HFFc6 (cell line): ENCODE measurements around the gene ZNF578. TPM values are rescaled to one million over a fixed set of nuclear protein-coding genes. Genes with fewer than 3 reads are reported as not detected.
"Not testable (repeated sequence)": the region's sequence is repeated elsewhere in the genome, so short reads cannot be mapped to it uniquely, and the experiment has no call there.

Experiments
- DNase-seq: peaks from one replicate; pipeline ENCODE4 v3.0.0-alpha.2; 2018
- H3K27ac Mint-ChIP-seq: 2 replicates; pipeline ENCODE4 v1.8.0; 2020; ENCODE audit warnings: mild to moderate bottlenecking, mixed read lengths
- H3K27me3 Mint-ChIP-seq: 2 replicates; pipeline ENCODE4 v1.8.0; 2021; ENCODE audit warnings: mild to moderate bottlenecking, moderate library complexity, mixed read lengths; ENCODE audit not compliant: insufficient read depth
- H3K36me3 Mint-ChIP-seq: 2 replicates; pipeline ENCODE4 v1.8.0; 2021; ENCODE audit warnings: low read depth, mixed read lengths
- H3K4me1 Mint-ChIP-seq: 2 replicates; pipeline ENCODE4 v1.8.0; 2020; ENCODE audit warnings: low read depth, mixed read lengths
- H3K4me3 Mint-ChIP-seq: 2 replicates; pipeline ENCODE4 v1.8.0; 2020; ENCODE audit warnings: mild to moderate bottlenecking, moderate library complexity, mixed read lengths
- H3K9me3 Mint-ChIP-seq: 2 replicates; pipeline ENCODE4 v1.8.0; 2020; ENCODE audit warnings: mild to moderate bottlenecking, mixed read lengths
- total RNA-seq, 6 experiments: library from RNA; stranded (reverse); fragmentation: NEBNext Ultra II Directional; extraction: Animal tissue kit (Norgen Biotek cat#: 25700); gene quantifications; 2 replicates in 1 of 6; 3 replicates in 5 of 6; pipeline ENCODE4 v1.2.3, GENCODE V29; 2021
- TF ChIP-seq, protein P1 (sequence below): fragments of 200-600 bp; sonication (generic); IDR thresholded peaks from 2 replicates; pipeline ENCODE4 v1.5.0; 2021; ENCODE audit warnings: antibody characterized with exemption, mild to moderate bottlenecking

The ZNF578 gene
- total RNA-seq, 6 experiments from 2014 or later = 0.94 to 1.4 (median 1.0) TPM

DNA sequence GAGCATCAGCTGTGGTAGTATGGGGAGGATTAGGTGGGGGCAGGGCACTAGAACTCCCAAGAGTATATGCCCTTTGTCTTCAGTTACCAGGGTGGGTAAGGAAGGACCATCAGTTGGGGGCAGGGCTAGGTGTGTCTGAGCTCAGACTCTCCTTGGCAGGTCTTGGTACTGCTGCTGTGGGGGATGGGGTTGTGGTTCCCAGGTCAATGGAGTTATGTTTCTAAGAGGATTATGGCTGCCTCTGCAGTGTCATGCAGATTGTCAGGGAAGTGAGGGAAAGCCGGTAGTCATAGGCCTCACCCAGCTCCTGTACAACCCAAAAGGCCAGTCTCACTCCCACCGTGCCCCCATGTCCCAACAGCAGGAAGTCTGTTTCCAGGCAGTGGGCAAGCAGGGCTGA lies 8.8 kb upstream of the ZNF578 start:
- no peak overlapping the region for H3K4me3 Mint-ChIP-seq
- H3K9me3 Mint-ChIP-seq = peaks cover 74% of the 10 kb centered on the region

GRCh38 chr19:52451241-52451640 lies 2.1 kb upstream of the ZNF578 start:
- no peaks in the 10 kb centered on the region; the same call in 1 of the 2 replicates for H3K27me3 Mint-ChIP-seq
- TF ChIP-seq, protein P1, sequence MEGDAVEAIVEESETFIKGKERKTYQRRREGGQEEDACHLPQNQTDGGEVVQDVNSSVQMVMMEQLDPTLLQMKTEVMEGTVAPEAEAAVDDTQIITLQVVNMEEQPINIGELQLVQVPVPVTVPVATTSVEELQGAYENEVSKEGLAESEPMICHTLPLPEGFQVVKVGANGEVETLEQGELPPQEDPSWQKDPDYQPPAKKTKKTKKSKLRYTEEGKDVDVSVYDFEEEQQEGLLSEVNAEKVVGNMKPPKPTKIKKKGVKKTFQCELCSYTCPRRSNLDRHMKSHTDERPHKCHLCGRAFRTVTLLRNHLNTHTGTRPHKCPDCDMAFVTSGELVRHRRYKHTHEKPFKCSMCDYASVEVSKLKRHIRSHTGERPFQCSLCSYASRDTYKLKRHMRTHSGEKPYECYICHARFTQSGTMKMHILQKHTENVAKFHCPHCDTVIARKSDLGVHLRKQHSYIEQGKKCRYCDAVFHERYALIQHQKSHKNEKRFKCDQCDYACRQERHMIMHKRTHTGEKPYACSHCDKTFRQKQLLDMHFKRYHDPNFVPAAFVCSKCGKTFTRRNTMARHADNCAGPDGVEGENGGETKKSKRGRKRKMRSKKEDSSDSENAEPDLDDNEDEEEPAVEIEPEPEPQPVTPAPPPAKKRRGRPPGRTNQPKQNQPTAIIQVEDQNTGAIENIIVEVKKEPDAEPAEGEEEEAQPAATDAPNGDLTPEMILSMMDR = no peak
- no peak for DNase-seq
- peaks cover 11% of the 10 kb centered on the region for H3K4me1 Mint-ChIP-seq
- H3K27ac Mint-ChIP-seq = no peak overlapping the region
- peaks cover 77% of the 10 kb centered on the region for H3K9me3 Mint-ChIP-seq
- H3K36me3 Mint-ChIP-seq = peaks cover 44% of the 10 kb centered on the region
- no peak overlapping the region for H3K4me3 Mint-ChIP-seq

More for the DNA sequence above, 8.8 kb upstream of the ZNF578 start:
- H3K27me3 Mint-ChIP-seq = no peaks in the 10 kb centered on the region
- no peaks in the 10 kb centered on the region for H3K4me1 Mint-ChIP-seq
- TF ChIP-seq, protein P1 = no peak
- no peak for DNase-seq
- no peak overlapping the region for H3K27ac Mint-ChIP-seq
- peaks cover 12% of the 10 kb centered on the region; the same call in 1 of the 2 replicates for H3K36me3 Mint-ChIP-seq

DNA sequence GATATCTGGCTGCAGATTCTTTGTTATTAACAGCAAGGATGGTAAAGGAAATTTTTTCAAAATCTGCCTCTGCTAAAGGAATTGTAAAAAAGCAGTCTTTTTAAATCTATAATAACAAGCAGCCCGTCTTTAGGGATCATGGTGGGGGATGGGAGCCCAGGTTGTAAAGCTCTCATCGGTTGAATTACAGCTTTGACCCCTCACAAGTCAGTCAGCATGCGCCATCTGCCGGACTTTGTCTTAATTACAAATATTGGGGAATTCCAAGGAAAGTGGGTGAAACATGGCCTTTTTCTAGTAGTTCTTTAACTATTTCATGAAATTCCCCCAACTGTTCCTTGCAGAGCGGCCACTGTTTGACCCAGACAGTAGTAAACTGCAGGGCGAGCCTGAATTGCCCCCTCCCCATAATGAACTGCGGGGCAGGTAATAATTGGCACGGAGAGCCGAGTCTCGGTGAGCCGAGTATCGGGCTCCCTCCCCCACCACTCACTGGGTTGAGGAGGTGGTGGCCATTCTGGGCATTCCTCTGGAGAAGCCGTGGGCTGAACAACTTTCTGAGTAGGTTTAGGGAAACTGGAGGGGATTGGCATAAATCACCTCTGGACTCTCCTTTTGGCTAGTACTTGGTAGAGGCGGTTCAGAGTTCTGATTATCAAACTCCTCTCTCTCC lies 11.6 kb downstream of the ZNF578 start:
- no peaks in the 10 kb centered on the region; the same call in none of the 2 replicates for H3K27me3 Mint-ChIP-seq
- TF ChIP-seq, protein P1 = no peak
- no peaks in the 10 kb centered on the region for H3K4me1 Mint-ChIP-seq
- H3K36me3 Mint-ChIP-seq = peaks cover 43% of the 10 kb centered on the region
- no peak overlapping the region for H3K27ac Mint-ChIP-seq
- no peak overlapping the region for H3K4me3 Mint-ChIP-seq
- H3K9me3 Mint-ChIP-seq = peaks cover 91% of the 10 kb centered on the region
- no peak for DNase-seq

GRCh38 chr19:52473655-52474350 lies 20.4 kb downstream of the ZNF578 start:
- Mint-ChIP-seq H3K9me3 (peaks cover 96% of the 10 kb centered on the region), H3K36me3 (peaks cover 59% of the 10 kb centered on the region), H3K27me3 (no peaks in the 10 kb centered on the region; the same call in 1 of the 2 replicates), H3K4me1 (no peaks in the 10 kb centered on the region), H3K4me3 (no peak overlapping the region), H3K27ac (no peak overlapping the region)
- TF ChIP-seq, protein P1 = no peak
- DNase-seq = no peak

DNA sequence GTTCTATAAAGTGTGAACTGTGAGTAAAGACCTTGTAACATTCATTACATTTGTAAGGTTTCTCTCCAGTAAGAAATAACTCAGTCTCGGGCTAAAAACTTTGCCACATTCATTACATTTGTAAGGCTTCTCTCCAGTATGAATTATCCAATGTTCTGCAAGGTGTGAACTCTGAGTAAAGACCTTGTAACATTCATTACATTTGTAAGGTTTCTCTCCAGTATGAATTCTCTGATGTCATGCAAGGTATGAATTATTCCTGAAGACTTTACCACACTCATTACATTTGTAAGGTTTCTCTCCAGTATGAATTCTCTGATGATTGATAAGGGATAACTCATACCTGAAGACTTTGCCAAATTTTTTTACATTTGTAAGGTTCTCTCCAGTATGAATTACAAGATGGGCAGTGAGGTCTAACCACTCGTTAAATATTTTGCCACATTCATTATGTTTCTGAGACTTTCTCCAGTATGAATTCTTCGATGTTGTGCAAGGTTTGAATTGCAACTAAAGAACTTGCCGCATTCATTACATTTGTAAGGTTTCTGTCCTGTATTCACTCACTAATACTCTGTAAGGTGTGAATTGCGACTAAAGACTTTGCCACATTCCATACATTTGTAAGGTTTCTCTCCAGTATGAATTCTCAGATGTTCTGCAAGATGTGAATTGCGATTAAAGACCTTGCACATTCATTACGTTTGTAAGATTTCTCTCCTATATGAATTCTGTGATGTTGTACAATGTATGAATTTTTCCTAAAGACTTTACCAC lies 21.2 kb downstream of the ZNF578 start:
- Mint-ChIP-seq H3K27me3 (no peaks in the 10 kb centered on the region; the same call in 1 of the 2 replicates), H3K4me3 (no peak overlapping the region), H3K36me3 (peaks cover 59% of the 10 kb centered on the region), H3K9me3 (peaks cover 92% of the 10 kb centered on the region), H3K4me1 (no peaks in the 10 kb centered on the region), H3K27ac (no peak overlapping the region)
- TF ChIP-seq, protein P1 = no peak
- no peak for DNase-seq

DNA sequence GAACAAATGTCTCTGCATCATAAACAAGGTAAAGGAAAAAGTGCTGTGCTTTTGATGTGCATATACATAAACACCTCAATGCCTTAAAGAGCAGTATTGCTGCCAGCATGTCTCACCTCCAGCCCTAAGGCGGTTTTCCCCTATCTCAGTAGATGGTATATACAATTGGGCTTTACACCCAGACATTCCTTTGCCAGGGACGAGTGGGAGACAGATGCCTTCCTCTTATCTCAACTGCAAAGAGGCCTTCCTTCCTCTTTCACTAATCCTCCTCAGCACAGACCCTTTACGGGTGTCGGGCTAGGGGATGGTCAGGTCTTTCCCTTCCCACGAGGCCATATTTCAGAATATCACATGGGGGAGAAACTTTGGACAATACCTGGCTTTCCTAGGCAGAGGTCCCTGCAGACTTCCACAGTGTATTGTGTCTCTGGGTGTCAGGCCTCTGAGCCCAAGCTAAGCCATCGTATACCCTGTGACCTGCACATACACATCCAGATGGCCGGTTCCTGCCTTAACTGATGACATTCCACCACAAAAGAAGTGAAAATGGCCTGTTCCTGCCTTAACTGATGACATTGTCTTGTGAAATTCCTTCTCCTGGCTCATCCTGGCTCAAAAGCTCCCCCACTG lies 30.9 kb downstream of the ZNF578 start:
- not testable (repeated sequence) for H3K27me3 Mint-ChIP-seq, H3K4me1 Mint-ChIP-seq, H3K4me3 Mint-ChIP-seq, H3K27ac Mint-ChIP-seq, DNase-seq
- H3K9me3 Mint-ChIP-seq = peaks cover 72% of the 10 kb centered on the region
- H3K36me3 Mint-ChIP-seq = peaks cover 14% of the 10 kb centered on the region; the same call in 1 of the 2 replicates

- not testable (repeated sequence) for DNase-seq, H3K4me3 Mint-ChIP-seq, H3K4me1 Mint-ChIP-seq, H3K27me3 Mint-ChIP-seq, H3K27ac Mint-ChIP-seq
- peaks cover 75% of the 10 kb centered on the region for H3K9me3 Mint-ChIP-seq
- peaks cover 15% of the 10 kb centered on the region for H3K36me3 Mint-ChIP-seq
Measured at GRCh38 chr19:52485064-52485463, 31.7 kb downstream of the ZNF578 start.
